PC-9 (cell line): ENCODE results near the gene ZNRD2. TPM values are rescaled to one million over a fixed set of nuclear protein-coding genes. Genes with fewer than 3 reads are reported as not detected.

Source experiments
- BruUV-seq: library from RNA; stranded (reverse); fragments of 400-500 nt; replicated peaks from 2 replicates; lab custom pipeline; 2021; lab: Mats Ljungman, UMichigan
- CTCF ChIA-PET: fragments of 300-600 bp; sonication (Branson Sonifier 250); formaldehyde crosslinking; loops from one replicate; lab custom pipeline; 2022; ENCODE audit warnings: antibody characterized with exemption; lab: Charles Lee
- POLR2A ChIA-PET: fragments of 300-600 bp; sonication (Branson Sonifier 250); formaldehyde crosslinking; loops from one replicate; lab custom pipeline; 2022; ENCODE audit warnings: antibody characterized with exemption; ENCODE audit not compliant: unreplicated experiment; lab: Charles Lee
- DNase-seq, 2 experiments: peaks; one replicate each; pipeline versions ENCODE4 v3.0.0 to v3.0.0-alpha.2; 2015 to 2022; ENCODE audit warnings: mixed read lengths in 1 of 2
- H2AFZ ChIP-seq: fragments of 200-600 bp; sonication (generic); 2 replicates; pipeline ENCODE4 v1.8.1; 2017; ENCODE audit warnings: antibody characterized with exemption
- H3F3A ChIP-seq: fragments of 200-600 bp; sonication (generic); 2 replicates; pipeline ENCODE4 v1.8.1; 2017; ENCODE audit warnings: antibody characterized with exemption, mild to moderate bottlenecking, low read depth; ENCODE audit not compliant: insufficient read depth
- H3K27ac ChIP-seq: fragments of 200-600 bp; sonication (generic); 2 replicates; pipeline ENCODE4 v1.6.1; 2016; ENCODE audit warnings: mixed run types
- H3K27me3 ChIP-seq: fragments of 200-600 bp; sonication (generic); 2 replicates; pipeline ENCODE4 v1.6.1; 2016; ENCODE audit warnings: low read depth, mixed run types; ENCODE audit not compliant: insufficient read depth
- H3K36me3 ChIP-seq: fragments of 200-600 bp; sonication (generic); 2 replicates; pipeline ENCODE4 v1.6.1; 2016; ENCODE audit warnings: low read depth, mixed run types
- H3K4me1 ChIP-seq: fragments of 200-600 bp; sonication (generic); replicated peaks from 2 replicates; pipeline ENCODE4 v1.6.1; 2016; ENCODE audit warnings: mixed run types; ENCODE audit not compliant: insufficient read depth
- H3K4me2 ChIP-seq: fragments of 200-600 bp; sonication (generic); 2 replicates; pipeline ENCODE4 v1.6.1; 2017; ENCODE audit warnings: mixed run types
- H3K4me3 ChIP-seq: fragments of 200-600 bp; sonication (generic); 2 replicates; pipeline ENCODE4 v1.6.1; 2016; ENCODE audit warnings: mixed run types
- H3K79me2 ChIP-seq: fragments of 200-600 bp; sonication (generic); 2 replicates; pipeline ENCODE4 v1.6.1; 2017; ENCODE audit warnings: low read depth, mixed run types
- H3K9me2 ChIP-seq: fragments of 200-600 bp; sonication (generic); 2 replicates; pipeline ENCODE4 v1.8.1; 2017; ENCODE audit warnings: mild to moderate bottlenecking; ENCODE audit not compliant: insufficient read depth
- H3K9me3 ChIP-seq: fragments of 200-600 bp; sonication (generic); 2 replicates; pipeline ENCODE4 v1.8.1; 2016; ENCODE audit warnings: low read depth; ENCODE audit not compliant: insufficient read depth
- H4K20me1 ChIP-seq: fragments of 200-600 bp; sonication (generic); 2 replicates; pipeline ENCODE4 v1.8.1; 2017; ENCODE audit not compliant: insufficient read depth
- CTCF ChIP-seq: fragments of 200-600 bp; sonication (generic); conservative IDR thresholded peaks from 2 replicates; pipeline ENCODE4 v1.6.1; 2017; ENCODE audit warnings: mixed run types, antibody characterized with exemption, mild to moderate bottlenecking, moderate library complexity
- EZH2 ChIP-seq: fragments of 200-600 bp; sonication (generic); IDR thresholded peaks from 2 replicates; pipeline ENCODE4 v1.8.0; 2017; ENCODE audit warnings: antibody characterized with exemption, low read depth
- intact Hi-C: fragments of 100-400 bp; cut with micrococcal nuclease; formaldehyde crosslinking; loops from one replicate; pipeline ENCODE4 v1.10.0; 2022; ENCODE audit not compliant: unreplicated experiment
- total RNA-seq: library from RNA; stranded (reverse); gene quantifications from 2 replicates; pipeline ENCODE4 v1.2.3, GENCODE V29; 2021

The ZNRD2 gene
- total RNA-seq, 1 experiment from 2014 or later: 51.4 TPM

DNA sequence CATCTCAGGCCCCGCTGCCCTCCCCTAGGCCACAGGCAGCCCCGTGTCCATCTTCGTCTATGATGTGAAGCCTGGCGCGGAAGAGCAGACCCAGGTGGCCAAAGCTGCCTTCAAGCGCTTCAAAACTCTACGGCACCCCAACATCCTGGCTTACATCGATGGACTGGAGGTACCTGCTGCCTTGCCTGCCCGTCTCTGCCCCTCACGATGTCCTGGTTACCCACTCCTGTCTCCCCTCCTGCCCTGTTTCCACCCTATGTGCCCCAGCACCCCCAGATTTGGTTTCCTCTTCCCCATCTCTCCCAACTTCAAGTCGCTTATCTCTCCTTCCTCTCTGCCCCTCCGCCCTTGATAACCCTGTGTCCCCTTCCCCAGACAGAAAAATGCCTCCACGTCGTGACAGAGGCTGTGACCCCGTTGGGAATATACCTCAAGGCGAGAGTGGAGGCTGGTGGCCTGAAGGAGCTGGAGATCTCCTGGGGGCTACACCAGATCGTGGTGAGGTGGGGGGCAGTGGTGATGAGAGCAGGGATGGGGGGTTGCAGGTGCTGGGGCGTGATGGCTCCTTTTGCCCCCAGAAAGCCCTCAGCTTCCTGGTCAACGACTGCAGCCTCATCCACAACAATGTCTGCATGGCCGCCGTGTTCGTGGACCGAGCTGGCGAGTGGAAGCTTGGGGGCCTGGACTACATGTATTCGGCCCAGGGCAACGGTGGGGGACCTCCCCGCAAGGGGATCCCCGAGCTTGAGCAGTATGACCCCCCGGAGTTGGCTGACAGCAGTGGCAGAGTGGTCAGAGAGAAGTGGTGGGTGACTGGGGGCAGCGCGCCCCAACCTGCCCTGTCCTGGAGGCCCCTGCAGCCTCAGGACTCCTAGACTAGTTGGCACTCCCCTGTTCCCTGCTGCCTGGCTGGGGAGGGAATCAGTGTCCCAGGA is 44.5 kb upstream of the ZNRD2 start:
- CTCF ChIA-PET: interaction anchor here (0.6 kb wide), 1 partner anchor 88 kb away, joined by 15 read pairs; no protein-coding TSS in a partner anchor

DNA sequence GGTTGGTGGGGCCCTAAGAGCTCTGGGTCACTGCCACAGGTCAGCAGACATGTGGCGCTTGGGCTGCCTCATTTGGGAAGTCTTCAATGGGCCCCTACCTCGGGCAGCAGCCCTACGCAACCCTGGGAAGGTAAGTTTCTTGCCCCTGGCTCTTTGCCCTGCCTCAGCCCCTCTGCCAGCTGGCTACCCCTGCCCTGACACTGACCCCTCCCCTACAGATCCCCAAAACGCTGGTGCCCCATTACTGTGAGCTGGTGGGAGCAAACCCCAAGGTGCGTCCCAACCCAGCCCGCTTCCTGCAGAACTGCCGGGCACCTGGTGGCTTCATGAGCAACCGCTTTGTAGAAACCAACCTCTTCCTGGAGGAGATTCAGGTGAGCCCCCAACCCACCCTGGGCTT is 43.5 kb upstream of the ZNRD2 start:
- POLR2A ChIA-PET: no interaction called here
- H3K27me3 ChIP-seq: no peaks in the 10 kb centered on the region
- no peaks in the 10 kb centered on the region for H3K9me2 ChIP-seq
- H3K36me3 ChIP-seq: peaks cover 35% of the 10 kb centered on the region; the same call in 1 of the 2 replicates
- peaks cover 13% of the 10 kb centered on the region for H3K4me1 ChIP-seq
- H3K9me3 ChIP-seq: no peaks in the 10 kb centered on the region
- intact Hi-C loops: loop anchor here (5.0 kb wide), 1 partner anchor 46 kb away; the partner anchor contains the start of genes FAM89B and ZNRD2
- no peak overlapping the region for H3K4me3 ChIP-seq
- no TSS peak for BruUV-seq
- no peak overlapping the region; the same call in 1 of the 2 replicates for H3K4me2 ChIP-seq
- no peak for TF ChIP-seq CTCF
- peaks cover 17% of the 10 kb centered on the region for H3K79me2 ChIP-seq
- CTCF ChIA-PET: interaction anchor here (0.6 kb wide), 3 partner anchors 12 to 361 kb away, joined by 6 to 9 read pairs (median 6); partner anchors contain the start of gene FAM89B
- peaks cover 11% of the 10 kb centered on the region; the same call in 1 of the 2 replicates for H3F3A ChIP-seq
- peaks cover 8% of the 10 kb centered on the region; the same call in 1 of the 2 replicates for H4K20me1 ChIP-seq
- no peak overlapping the region for H3K27ac ChIP-seq
- no peak overlapping the region for H2AFZ ChIP-seq
- DNase-seq: no peak

More for the DNA sequence above, 44.5 kb upstream of the ZNRD2 start:
- Histone ChIP-seq H3K9me3 (no peaks in the 10 kb centered on the region), H3K4me1 (peaks cover 13% of the 10 kb centered on the region), H3F3A (peaks cover 4% of the 10 kb centered on the region; the same call in 1 of the 2 replicates), H3K9me2 (no peaks in the 10 kb centered on the region), H3K27ac (0 out of 2 replicates have a peak overlapping the region, but pooled peaks have one; percentile 39), H3K36me3 (peaks cover 29% of the 10 kb centered on the region; the same call in 1 of the 2 replicates), H4K20me1 (peaks cover 8% of the 10 kb centered on the region; the same call in 1 of the 2 replicates), H3K27me3 (no peaks in the 10 kb centered on the region), H3K79me2 (peaks cover 17% of the 10 kb centered on the region), H2AFZ (peak overlapping the region; percentile 97), H3K4me3 (peak overlapping the region; percentile 100), H3K4me2 (peak overlapping the region; percentile 100)
- intact Hi-C loops: loop anchor here (1.0 to 5.0 kb wide), 2 partner anchors 14 to 46 kb away; partner anchors contain the start of genes FAM89B and ZNRD2
- no peak for TF ChIP-seq CTCF
- no peak for TF ChIP-seq EZH2
- DNase-seq: no peak
- BruUV-seq: TSS peak; percentile 44
- POLR2A ChIA-PET: interaction anchor here (0.5 to 0.8 kb wide), 6 partner anchors 21 to 334 kb away, joined by 4 to 14 read pairs (median 8); partner anchors contain the start of genes NEAT1 and SIPA1

DNA sequence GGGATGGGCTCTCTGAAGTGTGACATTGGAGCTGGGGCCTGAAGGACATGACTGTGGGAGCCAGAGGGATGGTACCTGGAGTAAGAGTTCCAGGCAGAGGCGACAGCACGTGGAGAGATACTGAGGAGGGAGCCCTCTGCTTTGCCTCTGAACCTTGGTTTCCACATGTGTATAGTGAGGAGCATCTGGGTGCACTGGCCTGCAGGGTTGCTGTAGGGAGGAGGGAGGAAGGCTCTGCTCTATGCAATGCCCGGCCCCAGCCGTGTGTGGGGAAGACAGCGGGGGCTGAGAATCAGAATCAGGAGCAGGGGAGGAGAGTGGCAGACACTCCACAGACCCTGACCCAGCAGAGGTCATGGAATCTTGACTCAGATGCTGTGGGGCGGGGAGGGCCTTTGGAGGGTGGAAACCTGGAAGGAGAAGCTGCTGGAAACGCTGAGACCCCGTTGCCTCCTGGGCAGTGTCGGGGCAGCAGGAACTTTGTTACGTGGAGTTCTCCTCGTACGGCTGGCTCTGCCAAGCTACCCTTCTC is 41.4 kb upstream of the ZNRD2 start:
- peaks cover 13% of the 10 kb centered on the region for H3K4me1 ChIP-seq
- H3K27me3 ChIP-seq: no peaks in the 10 kb centered on the region
- ChIA-PET CTCF (interaction anchor here (0.6 kb wide), 1 partner anchor 253 kb away, joined by 6 read pairs; no protein-coding TSS in a partner anchor), POLR2A (interaction anchor here (0.7 kb wide), 1 partner anchor 116 kb away, joined by 8 read pairs; no protein-coding TSS in a partner anchor)
- intact Hi-C loops: loop anchor here (5.0 kb wide), 1 partner anchor 43 kb away; the partner anchor contains the start of genes FAM89B and ZNRD2
- peaks cover 21% of the 10 kb centered on the region; the same call in 1 of the 2 replicates for H3F3A ChIP-seq
- peaks cover 17% of the 10 kb centered on the region for H3K79me2 ChIP-seq
- peaks cover 8% of the 10 kb centered on the region; the same call in 1 of the 2 replicates for H4K20me1 ChIP-seq
- H3K27ac ChIP-seq: no peak overlapping the region
- H3K36me3 ChIP-seq: peaks cover 46% of the 10 kb centered on the region; the same call in 1 of the 2 replicates
- no peaks in the 10 kb centered on the region for H3K9me2 ChIP-seq
- no TSS peak for BruUV-seq
- no peak for DNase-seq
- H2AFZ ChIP-seq: no peak overlapping the region
- H3K4me2 ChIP-seq: no peak overlapping the region
- H3K4me3 ChIP-seq: no peak overlapping the region
- no peaks in the 10 kb centered on the region for H3K9me3 ChIP-seq
- TF ChIP-seq EZH2 (no peak), CTCF (no peak)
